ENCODE results near the gene CDKN2B-AS1. TPM values are rescaled to one million over a fixed set of nuclear protein-coding genes. Genes with fewer than 3 reads are reported as not detected.

The CDKN2B-AS1 gene
- total and polyA plus RNA-seq, 8 donors: 0.24 to 0.92 (median 0.55) TPM; not detected in 3

DNA sequence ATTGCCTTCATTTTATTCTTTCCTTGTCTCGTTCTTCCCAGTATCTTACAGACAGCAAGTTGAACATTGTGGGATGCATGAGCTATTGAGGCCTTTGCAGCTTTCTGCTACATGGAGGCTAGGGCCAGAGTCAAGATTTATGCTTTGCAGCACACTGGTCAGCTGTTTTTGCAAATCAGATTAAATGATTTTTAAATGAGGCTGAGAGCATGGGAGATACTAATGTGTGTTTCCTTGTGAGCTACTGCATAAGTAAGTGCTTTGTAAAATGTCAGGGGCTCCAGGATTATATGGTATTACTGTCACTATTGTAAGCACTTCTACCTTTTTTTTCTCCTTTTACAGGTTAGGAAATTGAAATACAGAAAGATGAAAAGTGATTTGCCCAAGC, 125.6 kb downstream of the CDKN2B-AS1 start:
- Histone ChIP-seq H3K4me3 (no peak overlapping the region), H3K27ac (no peak overlapping the region), H3K4me1 (peaks cover 3 to 14% (median 8%) of the 10 kb centered on the region in 3 donors), H3K9me3 (no peaks in the 10 kb centered on the region), H3K36me3 (no peaks in the 10 kb centered on the region), H3K27me3 (no peaks in the 10 kb centered on the region)
- DNase-seq (no peak), ATAC-seq (no peak), FAIRE-seq (no peak)
- WGBS, 2 donors: 89 to 94% methylated on average over 1 of the region's 1 CpG
- intact Hi-C loops (cut with DNase I): no loop called here
- TF ChIP-seq, protein P1, sequence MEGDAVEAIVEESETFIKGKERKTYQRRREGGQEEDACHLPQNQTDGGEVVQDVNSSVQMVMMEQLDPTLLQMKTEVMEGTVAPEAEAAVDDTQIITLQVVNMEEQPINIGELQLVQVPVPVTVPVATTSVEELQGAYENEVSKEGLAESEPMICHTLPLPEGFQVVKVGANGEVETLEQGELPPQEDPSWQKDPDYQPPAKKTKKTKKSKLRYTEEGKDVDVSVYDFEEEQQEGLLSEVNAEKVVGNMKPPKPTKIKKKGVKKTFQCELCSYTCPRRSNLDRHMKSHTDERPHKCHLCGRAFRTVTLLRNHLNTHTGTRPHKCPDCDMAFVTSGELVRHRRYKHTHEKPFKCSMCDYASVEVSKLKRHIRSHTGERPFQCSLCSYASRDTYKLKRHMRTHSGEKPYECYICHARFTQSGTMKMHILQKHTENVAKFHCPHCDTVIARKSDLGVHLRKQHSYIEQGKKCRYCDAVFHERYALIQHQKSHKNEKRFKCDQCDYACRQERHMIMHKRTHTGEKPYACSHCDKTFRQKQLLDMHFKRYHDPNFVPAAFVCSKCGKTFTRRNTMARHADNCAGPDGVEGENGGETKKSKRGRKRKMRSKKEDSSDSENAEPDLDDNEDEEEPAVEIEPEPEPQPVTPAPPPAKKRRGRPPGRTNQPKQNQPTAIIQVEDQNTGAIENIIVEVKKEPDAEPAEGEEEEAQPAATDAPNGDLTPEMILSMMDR (IDR thresholded peaks at IDR 0.05): no peak

DNA sequence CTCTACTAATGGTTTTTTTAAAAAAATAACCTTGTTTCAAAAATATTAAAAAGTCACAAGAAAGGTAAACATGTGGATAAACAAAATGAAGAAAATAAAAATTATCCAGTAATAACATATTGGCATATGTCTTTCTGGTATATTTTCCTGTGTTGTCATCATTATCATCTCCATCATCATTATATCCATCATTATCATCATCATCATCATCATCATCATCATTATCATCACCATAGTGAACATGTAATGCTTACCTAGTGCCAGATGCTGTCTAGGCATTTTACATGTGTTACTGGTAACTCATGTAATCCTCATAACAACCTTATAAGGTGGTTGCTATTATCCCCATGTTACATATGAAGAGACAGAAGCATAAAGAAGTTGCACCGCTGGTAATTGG, 126.0 kb downstream of the CDKN2B-AS1 start:
- intact Hi-C loops (cut with DNase I): no loop called here
- 61 to 87% methylated on average over 1 of the region's 1 CpG for WGBS, 2 donors

DNA sequence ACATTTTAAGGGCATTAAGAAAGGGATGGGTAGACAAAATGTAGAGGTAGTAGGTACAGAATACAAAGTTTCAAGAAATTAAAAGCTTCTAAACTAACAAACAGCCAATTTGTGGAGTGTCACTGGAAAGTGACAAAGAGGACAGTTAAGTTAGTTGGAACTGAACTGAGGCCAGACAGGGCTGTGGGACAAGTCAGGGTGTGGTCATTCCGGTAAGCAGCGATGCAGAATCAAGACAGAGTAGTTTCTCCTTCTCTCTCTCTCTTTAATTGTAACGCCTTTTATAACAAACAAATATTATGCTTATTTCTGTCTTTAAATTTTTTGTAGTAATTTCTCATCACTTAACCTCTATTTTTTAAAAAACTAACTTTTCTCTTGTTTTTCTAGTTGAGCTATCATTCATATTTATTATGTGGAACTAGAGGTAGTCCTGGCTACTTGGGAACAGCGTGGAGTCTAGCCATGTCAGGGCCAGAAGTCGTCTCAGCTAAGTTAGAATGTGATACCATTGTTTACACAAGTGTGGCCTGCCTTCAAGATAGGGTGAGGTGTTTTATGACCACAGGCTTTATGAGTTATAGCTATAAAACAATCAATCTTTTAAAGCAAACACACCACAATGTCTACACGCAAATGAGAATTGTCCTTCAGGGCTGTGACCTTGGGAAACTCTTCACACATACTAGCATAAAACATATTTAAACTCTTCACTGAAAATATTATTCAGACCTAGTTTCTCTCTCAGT, 129.8 kb downstream of the CDKN2B-AS1 start:
- H3K27ac ChIP-seq: peak overlapping the region in 2 of 4 donors; percentile 5 to 19
- intact Hi-C loops (cut with DNase I): no loop called here
- 30 to 33% methylated on average over 6 of the region's 6 CpGs for WGBS, 2 donors
- ATAC-seq (peak; percentile 63 to 99 (median 93)), DNase-seq (peak in 3 of 6 donors; percentile 13 to 32 (median 16)), FAIRE-seq (no peak)
- TF ChIP-seq, protein P1 (IDR thresholded peaks at IDR 0.05): no peak
- H3K4me3 ChIP-seq: no peak overlapping the region
- H3K27me3 ChIP-seq: no peaks in the 10 kb centered on the region
- H3K9me3 ChIP-seq: no peaks in the 10 kb centered on the region
- H3K36me3 ChIP-seq: no peaks in the 10 kb centered on the region
- peaks cover 2 to 15% (median 3%) of the 10 kb centered on the region in 3 donors for H3K4me1 ChIP-seq

More for the DNA sequence above, 126.0 kb downstream of the CDKN2B-AS1 start:
- ATAC-seq (no peak), FAIRE-seq (no peak), DNase-seq (no peak)
- TF ChIP-seq, protein P1 (IDR thresholded peaks at IDR 0.05): no peak
- H3K9me3 ChIP-seq: no peaks in the 10 kb centered on the region
- H3K4me3 ChIP-seq: no peak overlapping the region
- no peak overlapping the region for H3K27ac ChIP-seq
- H3K4me1 ChIP-seq: peaks cover 3 to 15% (median 8%) of the 10 kb centered on the region in 3 donors
- H3K27me3 ChIP-seq: no peaks in the 10 kb centered on the region
- no peaks in the 10 kb centered on the region for H3K36me3 ChIP-seq

DNA sequence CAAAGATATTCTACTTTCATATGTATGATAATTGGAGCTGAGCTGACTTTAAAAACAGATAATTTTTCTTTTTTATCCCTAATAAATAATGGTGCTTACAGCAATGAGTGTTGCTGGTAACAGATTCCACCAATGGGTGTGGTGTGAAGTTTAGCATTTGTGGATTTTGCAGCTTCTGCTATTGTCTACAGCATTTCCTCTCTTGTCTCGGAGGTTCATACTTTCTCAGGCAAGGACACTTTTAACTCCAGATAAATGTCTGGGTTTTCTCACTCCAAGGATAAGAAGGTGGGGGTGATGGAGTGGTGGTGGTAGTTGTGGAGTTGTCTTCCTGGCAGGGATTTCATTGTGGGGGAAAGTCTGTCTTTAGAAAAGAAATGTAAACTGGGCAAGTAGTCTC, 134.5 kb downstream of the CDKN2B-AS1 start:
- no peak for FAIRE-seq
- Histone ChIP-seq H3K9me3 (no peaks in the 10 kb centered on the region), H3K27ac (no peak overlapping the region), H3K4me3 (no peak overlapping the region), H3K36me3 (no peaks in the 10 kb centered on the region), H3K4me1 (peaks cover 2 to 12% (median 3%) of the 10 kb centered on the region in 3 donors), H3K27me3 (no peaks in the 10 kb centered on the region)
- intact Hi-C loops (cut with DNase I): no loop called here
- no peak for ATAC-seq
- WGBS, 2 donors: 51 to 81% methylated on average over 1 of the region's 1 CpG
- no peak for DNase-seq
- TF ChIP-seq, protein P1 (IDR thresholded peaks at IDR 0.05): no peak

DNA sequence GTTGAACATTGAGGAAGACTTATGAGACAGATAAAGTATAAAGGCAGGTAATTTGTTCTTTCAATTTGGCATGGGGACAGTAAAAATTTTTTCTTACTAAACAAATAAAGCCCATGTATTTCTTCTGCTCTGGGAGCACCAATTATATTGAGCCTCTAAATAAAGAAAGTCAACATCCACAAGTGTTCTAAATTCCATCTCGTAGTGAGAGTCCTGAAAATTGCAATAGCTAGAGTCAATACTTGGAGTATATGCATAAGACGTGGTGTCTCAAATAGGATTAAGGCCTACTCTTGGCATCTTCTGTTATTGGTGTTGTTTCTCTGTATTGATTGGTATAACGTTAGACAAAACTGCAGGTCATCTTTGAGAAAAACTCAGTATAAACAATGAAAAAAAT, 135.0 kb downstream of the CDKN2B-AS1 start:
- H3K9me3 ChIP-seq: no peaks in the 10 kb centered on the region
- DNase-seq (no peak), ATAC-seq (no peak), FAIRE-seq (no peak)
- H3K4me1 ChIP-seq: peaks cover 0 to 7% (median 3%) of the 10 kb centered on the region in 3 donors
- H3K27me3 ChIP-seq: no peaks in the 10 kb centered on the region
- no peak overlapping the region for H3K4me3 ChIP-seq
- intact Hi-C loops (cut with DNase I): no loop called here
- H3K27ac ChIP-seq: no peak overlapping the region
- H3K36me3 ChIP-seq: no peaks in the 10 kb centered on the region
- 43 to 53% methylated on average over 3 of the region's 3 CpGs for WGBS, 2 donors
- TF ChIP-seq, protein P1 (IDR thresholded peaks at IDR 0.05): no peak
